SK-N-SH (cell line): ENCODE measurements around the gene EPYC. TPM values are rescaled to one million over a fixed set of nuclear protein-coding genes. Genes with fewer than 3 reads are reported as not detected.
A peak's percentile ranks its signal among the peaks of the same experiment; 100 is the strongest.

Experiments
- CTCF ChIA-PET: fragments of 300-600, 350-600 bp; formaldehyde crosslinking; extraction: SDS; loops from one replicate; lab custom pipeline; 2021; lab: Yijun Ruan, JAX
- POLR2A ChIA-PET: fragments of 350-600 bp; sonication (Branson Sonifier 250); formaldehyde crosslinking; extraction: SDS; loops from one replicate; lab custom pipeline; 2020; ENCODE audit warnings: antibody characterized with exemption, inconsistent platforms; lab: Yijun Ruan, JAX
- DNase-seq: peaks from one replicate; pipeline ENCODE4 v3.0.0; 2012
- H2AFZ ChIP-seq: fragments of 200-600 bp; sonication (generic); 2 replicates; pipeline ENCODE4 v1.8.1; 2016; ENCODE audit warnings: antibody characterized with exemption, mild to moderate bottlenecking, low read depth
- H3F3A ChIP-seq: fragments of 200-600 bp; sonication (generic); replicated peaks from 2 replicates; pipeline ENCODE3; 2016; ENCODE audit warnings: antibody characterized with exemption, mild to moderate bottlenecking; ENCODE audit not compliant: insufficient read depth
- H3K27ac ChIP-seq, 2 experiments: fragments of 200-500 bp in 1 of 2; fragments of 200-600 bp in 1 of 2; sonication (Bioruptor generic) in 1 of 2; sonication (generic), shearing (Covaris generic) in 1 of 2; 2 replicates each; pipeline versions ENCODE4 v1.5.1 to v1.6.1; 2014 to 2016; ENCODE audit warnings: low read depth in 2 of 2, inconsistent platforms in 1 of 2, low read length in 1 of 2, mild to moderate bottlenecking in 1 of 2, mixed read lengths in 1 of 2
- H3K27me3 ChIP-seq: fragments of 200-600 bp; sonication (generic), shearing (Covaris generic); 2 replicates; pipeline ENCODE4 v1.6.1; 2016; ENCODE audit warnings: mixed run types; ENCODE audit not compliant: insufficient read depth
- H3K36me3 ChIP-seq, 2 experiments: fragments of 200-500 bp in 1 of 2; fragments of 200-600 bp in 1 of 2; sonication (Bioruptor generic) in 1 of 2; sonication (generic) in 1 of 2; replicated peaks in 1 of 2; 2 replicates each; pipeline versions ENCODE3 to v1.5.1; 2014 to 2016; ENCODE audit warnings: low read length in 1 of 2, mild to moderate bottlenecking in 1 of 2; ENCODE audit not compliant: insufficient read depth in 2 of 2, control insufficient read depth in 1 of 2
- H3K4me1 ChIP-seq, 2 experiments: fragments of 200-500 bp in 1 of 2; fragments of 200-600 bp in 1 of 2; sonication (Bioruptor generic) in 1 of 2; sonication (generic), shearing (Covaris generic) in 1 of 2; 2 replicates each; pipeline versions ENCODE4 v1.5.1 to v1.6.1; 2014 to 2016; ENCODE audit warnings: low read depth in 1 of 2, low read length in 1 of 2, mixed run types in 1 of 2; ENCODE audit not compliant: insufficient read depth in 2 of 2, control insufficient read depth in 1 of 2
- H3K4me2 ChIP-seq: fragments of 200-600 bp; sonication (generic), shearing (Covaris generic); 2 replicates; pipeline ENCODE4 v1.6.1; 2017; ENCODE audit warnings: mixed run types
- H3K4me3 ChIP-seq, 2 experiments: fragments of 200-500 bp in 1 of 2; fragments of 200-600 bp in 1 of 2; sonication (Bioruptor generic) in 1 of 2; sonication (generic), shearing (Covaris generic) in 1 of 2; 2 replicates each; pipeline versions ENCODE4 v1.5.1 to v1.8.1; 2014 to 2016; ENCODE audit warnings: low read depth in 2 of 2, inconsistent platforms in 1 of 2, low read length in 1 of 2, mild to moderate bottlenecking in 1 of 2, mixed read lengths in 1 of 2, moderate library complexity in 1 of 2
- H3K79me2 ChIP-seq: fragments of 200-600 bp; sonication (generic); 2 replicates; pipeline ENCODE4 v1.8.1; 2017; ENCODE audit warnings: mild to moderate bottlenecking; ENCODE audit not compliant: insufficient read depth
- H3K9ac ChIP-seq: fragments of 200-600 bp; sonication (generic); 2 replicates; pipeline ENCODE4 v1.6.1; 2017; ENCODE audit warnings: mixed run types
- H3K9me2 ChIP-seq: fragments of 200-600 bp; sonication (generic); 2 replicates; pipeline ENCODE4 v1.6.1; 2017; ENCODE audit warnings: mixed run types
- H3K9me3 ChIP-seq: fragments of 200-600 bp; sonication (generic); 2 replicates; pipeline ENCODE4 v1.6.1; 2017; ENCODE audit warnings: mixed run types, mild to moderate bottlenecking, moderate library complexity
- H4K20me1 ChIP-seq: fragments of 200-600 bp; sonication (generic); 2 replicates; pipeline ENCODE4 v1.6.1; 2017; ENCODE audit warnings: mild to moderate bottlenecking, mixed run types; ENCODE audit not compliant: insufficient read depth
- CHD2 ChIP-seq: fragments of 150-350 bp; IDR thresholded peaks from 2 replicates; pipeline ENCODE4 v1.6.1; 2018; ENCODE audit warnings: low read length; ENCODE audit not compliant: partially characterized antibody
- ELF1 ChIP-seq: IDR thresholded peaks from 2 replicates; pipeline ENCODE4 v1.4.0; 2012
- EZH2phosphoT487 ChIP-seq: fragments of 200-600 bp; sonication (generic); IDR thresholded peaks from 2 replicates; pipeline ENCODE4 v1.6.1; 2017; ENCODE audit warnings: low read depth, mixed run types, mild to moderate bottlenecking, antibody characterized with exemption, moderate library complexity, borderline replicate concordance
- FOXM1 ChIP-seq: IDR thresholded peaks from 2 replicates; pipeline ENCODE4 v1.4.0; 2012; ENCODE audit warnings: low read depth, mild to moderate bottlenecking
- GABPA ChIP-seq: IDR thresholded peaks from 2 replicates; pipeline ENCODE4 v1.4.0; 2012; ENCODE audit warnings: low read depth, mild to moderate bottlenecking
- NRF1 ChIP-seq: IDR thresholded peaks from 2 replicates; pipeline ENCODE4 v1.6.1; 2012; ENCODE audit warnings: low read depth, mild to moderate bottlenecking, low read length
- RAD21 ChIP-seq: IDR thresholded peaks from 2 replicates; pipeline ENCODE4 v1.6.1; 2012; ENCODE audit warnings: mild to moderate bottlenecking, low read length
- RFX5 ChIP-seq: IDR thresholded peaks from 2 replicates; pipeline ENCODE4 v1.6.1; 2012; ENCODE audit warnings: mild to moderate bottlenecking, improper control_type of control experiment, low read length
- SIN3A ChIP-seq: IDR thresholded peaks from 2 replicates; pipeline ENCODE4 v1.6.1; 2012; ENCODE audit warnings: low read depth, mild to moderate bottlenecking, low read length, moderate library complexity, borderline replicate concordance
- SMC3 ChIP-seq: IDR thresholded peaks from 2 replicates; pipeline ENCODE4 v1.6.1; 2012; ENCODE audit warnings: low read depth, low read length, improper control_type of control experiment
- YY1 ChIP-seq: IDR thresholded peaks from 2 replicates; pipeline ENCODE4 v1.4.0; 2012; ENCODE audit warnings: low read depth, mild to moderate bottlenecking
- WGBS: methylation state at CpG from one replicate; pipeline ENCODE4 v1.1.6; 2017; ENCODE audit warnings: low lambda C conversion rate; 5-methylcytosine and 5-hydroxymethylcytosine counted together
- polyA plus RNA-seq, 3 experiments: library from polyadenylated mRNA; depleted of rRNA; stranded (reverse); fragments of >200 nt; gene quantifications; 2 replicates each; pipeline ENCODE4 v1.2.3, GENCODE V29; 2012
- TF ChIP-seq, protein P1 (sequence below): IDR thresholded peaks from 2 replicates; pipeline ENCODE4 v1.6.1; 2012; ENCODE audit warnings: mild to moderate bottlenecking, low read depth, low read length, moderate library complexity
- TF ChIP-seq, protein P2 (sequence below): IDR thresholded peaks from 2 replicates; pipeline ENCODE4 v1.4.0; 2012; ENCODE audit warnings: low read depth, borderline replicate concordance
- TF ChIP-seq, protein P3 (sequence below): IDR thresholded peaks from 2 replicates; pipeline ENCODE4; 2012
- TF ChIP-seq, protein P4 (sequence below): fragments of 150-350 bp; IDR thresholded peaks from 2 replicates; pipeline ENCODE4 v1.6.1; 2017; ENCODE audit warnings: antibody characterized with exemption, low read length, low read depth, borderline replicate concordance

EPYC gene
- polyA plus RNA-seq, 1 of the 3 experiments (the other 2 are of a cell fraction), result not detected

DNA sequence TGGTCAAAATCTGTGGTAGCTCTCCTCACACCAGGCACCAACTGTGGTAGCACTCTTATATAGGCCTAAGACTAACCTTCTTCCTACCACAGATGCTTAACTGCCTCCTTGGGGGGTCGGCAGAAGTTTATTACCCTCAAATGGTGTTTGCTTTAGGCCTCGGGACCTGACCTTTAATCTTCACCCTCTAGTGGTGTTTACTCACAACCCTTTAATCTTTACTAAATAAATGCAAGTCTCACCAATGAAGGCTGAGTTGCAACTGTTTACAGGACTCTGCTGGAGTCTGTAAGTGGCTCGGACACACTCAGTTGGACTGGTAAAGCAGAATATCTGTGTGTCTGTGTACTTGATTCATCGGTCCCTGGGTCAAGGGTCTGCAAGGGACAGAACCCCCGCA lies 79.2 kb downstream of the EPYC start (continued):
- TF ChIP-seq, protein P1, sequence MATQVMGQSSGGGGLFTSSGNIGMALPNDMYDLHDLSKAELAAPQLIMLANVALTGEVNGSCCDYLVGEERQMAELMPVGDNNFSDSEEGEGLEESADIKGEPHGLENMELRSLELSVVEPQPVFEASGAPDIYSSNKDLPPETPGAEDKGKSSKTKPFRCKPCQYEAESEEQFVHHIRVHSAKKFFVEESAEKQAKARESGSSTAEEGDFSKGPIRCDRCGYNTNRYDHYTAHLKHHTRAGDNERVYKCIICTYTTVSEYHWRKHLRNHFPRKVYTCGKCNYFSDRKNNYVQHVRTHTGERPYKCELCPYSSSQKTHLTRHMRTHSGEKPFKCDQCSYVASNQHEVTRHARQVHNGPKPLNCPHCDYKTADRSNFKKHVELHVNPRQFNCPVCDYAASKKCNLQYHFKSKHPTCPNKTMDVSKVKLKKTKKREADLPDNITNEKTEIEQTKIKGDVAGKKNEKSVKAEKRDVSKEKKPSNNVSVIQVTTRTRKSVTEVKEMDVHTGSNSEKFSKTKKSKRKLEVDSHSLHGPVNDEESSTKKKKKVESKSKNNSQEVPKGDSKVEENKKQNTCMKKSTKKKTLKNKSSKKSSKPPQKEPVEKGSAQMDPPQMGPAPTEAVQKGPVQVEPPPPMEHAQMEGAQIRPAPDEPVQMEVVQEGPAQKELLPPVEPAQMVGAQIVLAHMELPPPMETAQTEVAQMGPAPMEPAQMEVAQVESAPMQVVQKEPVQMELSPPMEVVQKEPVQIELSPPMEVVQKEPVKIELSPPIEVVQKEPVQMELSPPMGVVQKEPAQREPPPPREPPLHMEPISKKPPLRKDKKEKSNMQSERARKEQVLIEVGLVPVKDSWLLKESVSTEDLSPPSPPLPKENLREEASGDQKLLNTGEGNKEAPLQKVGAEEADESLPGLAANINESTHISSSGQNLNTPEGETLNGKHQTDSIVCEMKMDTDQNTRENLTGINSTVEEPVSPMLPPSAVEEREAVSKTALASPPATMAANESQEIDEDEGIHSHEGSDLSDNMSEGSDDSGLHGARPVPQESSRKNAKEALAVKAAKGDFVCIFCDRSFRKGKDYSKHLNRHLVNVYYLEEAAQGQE, result no peak

DNA sequence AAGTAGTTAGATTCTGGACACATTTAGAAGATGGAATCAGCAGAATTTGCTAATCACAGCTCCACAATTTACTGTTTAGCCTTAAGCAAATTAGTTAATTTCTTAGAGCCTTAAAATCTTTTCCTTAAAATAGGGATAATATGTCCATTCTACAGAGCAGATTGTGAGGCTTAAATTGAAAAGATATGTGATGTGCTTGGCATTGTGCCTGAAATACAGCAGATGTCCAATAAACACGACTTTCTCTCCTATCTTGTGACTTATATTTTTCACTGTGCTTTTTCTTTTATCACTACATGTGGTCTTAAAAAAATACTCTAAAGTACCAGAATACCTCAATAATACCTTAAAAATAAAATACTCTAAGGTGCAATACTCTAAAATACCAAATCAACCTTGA lies 80.4 kb downstream of the EPYC start:
- no peak overlapping the region for H3K4me2 ChIP-seq
- no peaks in the 10 kb centered on the region for H3K27me3 ChIP-seq
- ChIA-PET CTCF (interaction anchor here (1.5 kb wide), 1 partner anchor 21 kb away, joined by 4 read pairs; no protein-coding TSS in a partner anchor), POLR2A (no interaction called here)
- H3K9me3 ChIP-seq, result peaks cover 6% of the 10 kb centered on the region; the same call in 1 of the 2 replicates
- TF ChIP-seq CHD2 (no peak), YY1 (no peak), GABPA (no peak), NRF1 (no peak), RAD21 (no peak), RFX5 (no peak)
- TF ChIP-seq, protein P2, sequence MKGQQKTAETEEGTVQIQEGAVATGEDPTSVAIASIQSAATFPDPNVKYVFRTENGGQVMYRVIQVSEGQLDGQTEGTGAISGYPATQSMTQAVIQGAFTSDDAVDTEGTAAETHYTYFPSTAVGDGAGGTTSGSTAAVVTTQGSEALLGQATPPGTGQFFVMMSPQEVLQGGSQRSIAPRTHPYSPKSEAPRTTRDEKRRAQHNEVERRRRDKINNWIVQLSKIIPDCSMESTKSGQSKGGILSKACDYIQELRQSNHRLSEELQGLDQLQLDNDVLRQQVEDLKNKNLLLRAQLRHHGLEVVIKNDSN, result no peak
- H3K36me3 ChIP-seq, result no peaks in the 10 kb centered on the region
- H3K27ac ChIP-seq, result no peak overlapping the region
- H3K9me2 ChIP-seq, result no peaks in the 10 kb centered on the region
- 28% methylated on average over 1 of the region's 1 CpG for WGBS
- no peaks in the 10 kb centered on the region for H4K20me1 ChIP-seq
- peaks cover 7% of the 10 kb centered on the region for H3F3A ChIP-seq
- no peaks in the 10 kb centered on the region for H3K79me2 ChIP-seq
- no peak for DNase-seq
- H3K4me1 ChIP-seq, result peaks cover 0 to 6% of the 10 kb centered on the region in 2 experiments; a peak in 2 of 4 replicates
- H3K4me3 ChIP-seq, result no peak overlapping the region
- H2AFZ ChIP-seq, result no peak overlapping the region
- H3K9ac ChIP-seq, result no peak overlapping the region

DNA sequence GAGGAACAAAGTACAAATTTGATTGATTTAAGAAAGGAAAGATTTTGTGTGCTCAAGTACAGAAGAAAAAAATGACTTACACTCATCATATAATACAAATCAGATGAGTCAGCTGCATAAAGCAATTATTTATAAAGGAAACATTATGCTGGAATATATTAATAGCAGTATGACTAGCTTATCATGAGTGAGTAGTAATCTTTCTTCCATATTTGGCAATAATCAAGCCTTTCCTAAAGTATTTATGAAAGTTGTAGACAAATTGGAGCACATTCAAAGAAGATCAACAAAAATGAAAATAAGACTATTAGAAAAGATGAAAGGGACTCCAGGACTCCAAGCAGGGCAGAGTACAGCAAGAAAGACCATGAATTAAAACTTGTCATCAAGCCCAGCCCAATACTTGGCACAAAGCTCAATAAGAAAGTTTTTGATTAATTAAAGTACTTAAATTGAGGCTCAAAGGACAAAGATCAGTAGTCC lies 82.6 kb downstream of the EPYC start:
- no peaks in the 10 kb centered on the region for H3K79me2 ChIP-seq
- H3K4me3 ChIP-seq, result no peak overlapping the region
- no peak for DNase-seq
- peak overlapping the region; percentile 78 to 80; a peak in 3 of 4 replicates for H3K27ac ChIP-seq
- H3K36me3 ChIP-seq, result no peaks in the 10 kb centered on the region
- H3K4me2 ChIP-seq, result peak overlapping the region; percentile 39
- H4K20me1 ChIP-seq, result no peaks in the 10 kb centered on the region
- peaks cover 7% of the 10 kb centered on the region for H3F3A ChIP-seq
- H2AFZ ChIP-seq, result peak overlapping the region; percentile 7; the same call in 1 of the 2 replicates
- H3K4me1 ChIP-seq, result peaks cover 0 to 6% of the 10 kb centered on the region in 2 experiments; a peak in 2 of 4 replicates
- H3K27me3 ChIP-seq, result no peaks in the 10 kb centered on the region
- no peak overlapping the region for H3K9ac ChIP-seq
- no peaks in the 10 kb centered on the region for H3K9me3 ChIP-seq
- CTCF ChIA-PET, result interaction anchor here (1.1 to 2.2 kb wide), 3 partner anchors 13 to 1379 kb away, joined by 4 to 9 read pairs (median 4); no protein-coding TSS in a partner anchor
- H3K9me2 ChIP-seq, result no peaks in the 10 kb centered on the region
- POLR2A ChIA-PET, result no interaction called here
- TF ChIP-seq, protein P3, sequence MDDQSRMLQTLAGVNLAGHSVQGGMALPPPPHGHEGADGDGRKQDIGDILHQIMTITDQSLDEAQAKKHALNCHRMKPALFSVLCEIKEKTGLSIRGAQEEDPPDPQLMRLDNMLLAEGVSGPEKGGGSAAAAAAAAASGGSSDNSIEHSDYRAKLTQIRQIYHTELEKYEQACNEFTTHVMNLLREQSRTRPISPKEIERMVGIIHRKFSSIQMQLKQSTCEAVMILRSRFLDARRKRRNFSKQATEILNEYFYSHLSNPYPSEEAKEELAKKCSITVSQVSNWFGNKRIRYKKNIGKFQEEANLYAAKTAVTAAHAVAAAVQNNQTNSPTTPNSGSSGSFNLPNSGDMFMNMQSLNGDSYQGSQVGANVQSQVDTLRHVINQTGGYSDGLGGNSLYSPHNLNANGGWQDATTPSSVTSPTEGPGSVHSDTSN, result peak; percentile 71; the same call in 1 of the 2 replicates
- TF ChIP-seq RAD21 (no peak), YY1 (no peak), RFX5 (no peak), SIN3A (no peak), EZH2phosphoT487 (no peak), SMC3 (no peak), FOXM1 (no peak), ELF1 (no peak)
- TF ChIP-seq, protein P4, sequence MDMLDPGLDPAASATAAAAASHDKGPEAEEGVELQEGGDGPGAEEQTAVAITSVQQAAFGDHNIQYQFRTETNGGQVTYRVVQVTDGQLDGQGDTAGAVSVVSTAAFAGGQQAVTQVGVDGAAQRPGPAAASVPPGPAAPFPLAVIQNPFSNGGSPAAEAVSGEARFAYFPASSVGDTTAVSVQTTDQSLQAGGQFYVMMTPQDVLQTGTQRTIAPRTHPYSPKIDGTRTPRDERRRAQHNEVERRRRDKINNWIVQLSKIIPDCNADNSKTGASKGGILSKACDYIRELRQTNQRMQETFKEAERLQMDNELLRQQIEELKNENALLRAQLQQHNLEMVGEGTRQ, result no peak
- TF ChIP-seq, protein P1, result no peak
